Transverse colon (tissue), 4 donors: Measurements from ENCODE around the gene SSC5D. TPM values are rescaled to one million over a fixed set of nuclear protein-coding genes. Genes with fewer than 3 reads are reported as not detected.
"Not testable (repeated sequence)": the region's sequence is repeated elsewhere in the genome, so short reads cannot be mapped to it uniquely, and the experiment has no call there.

Source experiments
- DNase-seq: peaks from one replicate; pipeline ENCODE4 v3.0.0-alpha.2; 2019
- H3K27ac ChIP-seq, 4 donors: fragments of 200-600 bp; sonication (generic); 2 replicates each; pipeline ENCODE4 v1.5.1; 2016 to 2018; ENCODE audit warnings: inconsistent platforms in 4 of 4
- H3K27me3 ChIP-seq: fragments of 200-600 bp; sonication (generic); 2 replicates; pipeline ENCODE4 v1.5.1; 2017; ENCODE audit warnings: inconsistent platforms
- H3K36me3 ChIP-seq, 4 donors: fragments of 200-600 bp; sonication (generic); 2 replicates each; pipeline ENCODE4 v1.5.1; 2017 to 2019; ENCODE audit warnings: inconsistent platforms in 4 of 4
- H3K4me1 ChIP-seq, 4 donors: fragments of 200-600 bp; sonication (generic); 2 replicates each; pipeline ENCODE4 v1.5.1; 2017 to 2020; ENCODE audit warnings: inconsistent platforms in 4 of 4
- H3K4me3 ChIP-seq, 4 donors: fragments of 200-600 bp; sonication (generic); 1 replicate in 1 of 4; 2 replicates in 3 of 4; pipeline versions ENCODE4 v1.5.1 to v1.6.1; 2017 to 2019; ENCODE audit warnings: inconsistent platforms in 4 of 4
- H3K9me3 ChIP-seq, 2 donors: fragments of 200-600 bp; sonication (generic); 2 replicates each; pipeline ENCODE4 v1.5.1; 2017 to 2019; ENCODE audit warnings: inconsistent platforms in 2 of 2
- EP300 ChIP-seq: sonication (generic); formaldehyde crosslinking; IDR thresholded peaks from one replicate; pipeline ENCODE4 v1.6.1; 2017; ENCODE audit warnings: antibody characterized with exemption, low read depth
- POLR2A ChIP-seq: fragments of 450-650 bp; IDR thresholded peaks from one replicate; pipeline ENCODE4 v1.6.1; 2016; ENCODE audit warnings: antibody characterized with exemption, mild to moderate bottlenecking, moderate library complexity
- POLR2AphosphoS5 ChIP-seq, 3 donors: sonication (generic); formaldehyde crosslinking; IDR thresholded peaks; one replicate each; pipeline ENCODE4 v1.6.1; 2016; ENCODE audit warnings: antibody characterized with exemption in 3 of 3
- WGBS, 2 donors: methylation state at CpG; one replicate each; pipeline ENCODE4 v1.1.5; 2018; ENCODE audit warnings: low coverage in 1 of 2; 5-methylcytosine and 5-hydroxymethylcytosine counted together
- in situ Hi-C, 4 donors: fragments of 200-750 bp; cut with MboI; loops; one replicate each; pipeline versions ENCODE4 v1.15.0 to v1.15.1; 2017; ENCODE audit warnings: low sequenced_read_pairs in 3 of 4, low pct_ligation_motif_present in 1 of 4, low pct_unique_long_range_greater_than_20kb in 1 of 4
- intact Hi-C: fragments of 100-400 bp; cut with DNase I; formaldehyde crosslinking; loops from one replicate; pipeline ENCODE4 v1.15.1; 2023; ENCODE audit warnings: low total_unique reads
- total RNA-seq, 4 donors: library from RNA; depleted of rRNA; stranded (reverse); fragments of >200 nt; gene quantifications; one replicate each; pipeline ENCODE4 v1.1.0, GENCODE V29; 2016
- TF ChIP-seq, protein P1 (sequence below), 5 experiments: fragments of 200-600 bp in 3 of 5; fragments of 450-650 bp in 2 of 5; sonication (generic) in 3 of 5; IDR thresholded peaks; 1 replicate in 2 of 5; 2 replicates in 3 of 5; pipeline ENCODE4 v1.5.1; 2016 to 2017; ENCODE audit warnings: antibody characterized with exemption in 5 of 5, inconsistent platforms in 3 of 5, mild to moderate bottlenecking in 2 of 5, moderate library complexity in 1 of 5

Gene SSC5D
- total RNA-seq, 4 donors from 2014 or later, result 3.4 to 41.2 (median 11.1) TPM

DNA sequence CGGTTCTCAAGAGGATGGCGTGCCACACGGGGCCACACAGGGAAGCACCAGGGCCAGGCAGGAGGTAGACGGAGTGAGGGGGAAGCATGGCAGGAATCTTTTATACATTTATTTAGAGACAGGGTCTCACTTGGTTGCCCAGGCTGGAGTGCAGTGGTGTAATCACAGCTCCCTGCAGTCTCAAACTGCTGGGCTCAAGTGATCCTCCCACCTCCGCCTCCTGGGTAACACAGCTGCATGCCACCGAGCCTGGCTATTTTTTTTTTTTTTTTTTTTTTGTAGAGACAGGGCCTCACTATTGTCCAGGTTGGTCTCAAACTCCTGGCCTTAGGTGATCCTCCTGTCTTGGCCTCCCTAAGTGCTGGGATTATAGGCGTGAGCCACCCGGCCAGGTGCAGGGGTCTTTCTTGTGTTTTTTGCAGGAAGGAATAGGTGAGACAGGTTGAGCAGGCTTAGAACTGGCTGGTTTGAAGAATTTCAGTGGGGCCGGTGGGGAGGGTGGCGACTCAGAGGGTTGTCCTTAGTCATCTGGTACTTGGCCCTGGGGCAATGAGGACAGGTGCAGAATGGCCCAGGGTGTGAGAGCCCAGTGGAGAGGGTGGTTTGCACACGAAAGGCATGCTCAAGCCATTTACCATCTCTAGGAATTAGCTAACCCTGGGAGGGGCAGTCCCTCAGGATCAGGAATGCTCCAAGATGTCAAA lies 7.6 kb downstream of the SSC5D start:
- H3K4me1 ChIP-seq, result peaks cover 0 to 14% (median 2%) of the 10 kb centered on the region in 4 donors
- 33 to 74% methylated on average over 1 to 11 of the region's 11 CpGs for WGBS, 2 donors
- no peaks in the 10 kb centered on the region for H3K36me3 ChIP-seq
- H3K4me3 ChIP-seq, result no peak overlapping the region
- H3K27ac ChIP-seq, result no peak overlapping the region
- no peak for DNase-seq
- no peak for TF ChIP-seq POLR2A
- TF ChIP-seq EP300, result no peak
- no peak for TF ChIP-seq POLR2AphosphoS5 (IDR thresholded peaks at IDR 0.05)
- TF ChIP-seq, protein P1, sequence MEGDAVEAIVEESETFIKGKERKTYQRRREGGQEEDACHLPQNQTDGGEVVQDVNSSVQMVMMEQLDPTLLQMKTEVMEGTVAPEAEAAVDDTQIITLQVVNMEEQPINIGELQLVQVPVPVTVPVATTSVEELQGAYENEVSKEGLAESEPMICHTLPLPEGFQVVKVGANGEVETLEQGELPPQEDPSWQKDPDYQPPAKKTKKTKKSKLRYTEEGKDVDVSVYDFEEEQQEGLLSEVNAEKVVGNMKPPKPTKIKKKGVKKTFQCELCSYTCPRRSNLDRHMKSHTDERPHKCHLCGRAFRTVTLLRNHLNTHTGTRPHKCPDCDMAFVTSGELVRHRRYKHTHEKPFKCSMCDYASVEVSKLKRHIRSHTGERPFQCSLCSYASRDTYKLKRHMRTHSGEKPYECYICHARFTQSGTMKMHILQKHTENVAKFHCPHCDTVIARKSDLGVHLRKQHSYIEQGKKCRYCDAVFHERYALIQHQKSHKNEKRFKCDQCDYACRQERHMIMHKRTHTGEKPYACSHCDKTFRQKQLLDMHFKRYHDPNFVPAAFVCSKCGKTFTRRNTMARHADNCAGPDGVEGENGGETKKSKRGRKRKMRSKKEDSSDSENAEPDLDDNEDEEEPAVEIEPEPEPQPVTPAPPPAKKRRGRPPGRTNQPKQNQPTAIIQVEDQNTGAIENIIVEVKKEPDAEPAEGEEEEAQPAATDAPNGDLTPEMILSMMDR (IDR thresholded peaks at IDR 0.05), result no peak
- intact Hi-C loops, result no loop called here
- no peaks in the 10 kb centered on the region for H3K9me3 ChIP-seq
- in situ Hi-C loops, result loop anchor here in 1 of 4 donors (10.0 kb wide), 1 partner anchor 361 kb away; no protein-coding TSS in a partner anchor
- peaks cover 14% of the 10 kb centered on the region for H3K27me3 ChIP-seq

DNA sequence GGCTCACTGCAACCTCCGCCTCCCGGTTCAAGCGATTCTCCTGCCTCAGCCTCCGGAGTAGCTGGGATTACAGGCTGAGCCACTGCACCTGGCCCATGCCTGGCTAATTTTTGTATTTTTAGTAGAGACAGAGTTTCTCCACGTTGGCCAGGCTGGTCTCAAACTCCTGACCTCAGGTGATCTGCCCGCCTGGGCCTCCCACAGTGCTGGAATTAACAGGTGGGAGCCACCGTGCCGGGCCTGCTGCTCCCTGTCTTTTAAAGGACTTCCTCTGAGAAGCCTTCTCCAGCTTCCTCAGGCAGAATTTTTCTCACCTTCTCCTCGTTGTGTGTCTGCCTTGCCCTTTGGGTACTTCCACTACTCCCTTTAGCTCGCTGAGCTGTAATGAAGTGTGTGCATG lies 8.6 kb downstream of the SSC5D start:
- H3K4me1 ChIP-seq, intact Hi-C loops, H3K27ac ChIP-seq, H3K36me3 ChIP-seq, H3K4me3 ChIP-seq, H3K9me3 ChIP-seq, DNase-seq: not testable (repeated sequence)
- in situ Hi-C loops, result loop anchor here in 1 of 4 donors (10.0 kb wide), 1 partner anchor 362 kb away; no protein-coding TSS in a partner anchor
- H3K27me3 ChIP-seq, result peaks cover 14% of the 10 kb centered on the region
- WGBS, 2 donors, result 82 to 90% methylated on average over 2 to 10 of the region's 10 CpGs

DNA sequence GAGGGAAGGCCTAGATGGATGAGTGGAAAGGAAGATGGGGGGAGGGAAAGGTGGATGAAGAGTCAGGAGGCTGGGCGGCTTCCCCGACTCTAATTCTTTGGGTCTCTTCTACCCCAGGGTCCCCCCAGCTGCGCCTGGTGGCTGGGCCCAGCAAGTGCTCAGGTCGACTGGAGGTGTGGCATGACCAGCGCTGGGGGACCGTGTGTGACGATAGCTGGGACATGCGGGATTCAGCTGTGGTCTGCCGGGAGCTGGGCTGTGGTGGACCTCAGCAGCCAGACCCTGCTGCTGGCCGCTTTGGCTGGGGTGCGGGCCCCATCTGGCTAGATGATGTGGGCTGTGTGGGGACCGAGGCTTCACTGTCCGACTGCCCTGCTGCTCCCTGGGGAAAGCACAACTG lies 9.5 kb downstream of the SSC5D start:
- 77% methylated on average over 12 of the region's 13 CpGs; no CpG with 5 or more reads in 1 of the 2 donors for WGBS, 2 donors
- in situ Hi-C loops, result loop anchor here in 1 of 4 donors (10.0 kb wide), 1 partner anchor 363 kb away; no protein-coding TSS in a partner anchor
- Histone ChIP-seq H3K27me3 (peaks cover 7% of the 10 kb centered on the region), H3K36me3 (no peaks in the 10 kb centered on the region), H3K4me3 (no peak overlapping the region), H3K4me1 (no peaks in the 10 kb centered on the region), H3K9me3 (no peaks in the 10 kb centered on the region), H3K27ac (no peak overlapping the region)
- TF ChIP-seq POLR2AphosphoS5 (IDR thresholded peaks at IDR 0.05) (no peak), POLR2A (no peak), EP300 (no peak)
- TF ChIP-seq, protein P1 (IDR thresholded peaks at IDR 0.05), result no peak
- intact Hi-C loops, result no loop called here
- DNase-seq, result no peak

DNA sequence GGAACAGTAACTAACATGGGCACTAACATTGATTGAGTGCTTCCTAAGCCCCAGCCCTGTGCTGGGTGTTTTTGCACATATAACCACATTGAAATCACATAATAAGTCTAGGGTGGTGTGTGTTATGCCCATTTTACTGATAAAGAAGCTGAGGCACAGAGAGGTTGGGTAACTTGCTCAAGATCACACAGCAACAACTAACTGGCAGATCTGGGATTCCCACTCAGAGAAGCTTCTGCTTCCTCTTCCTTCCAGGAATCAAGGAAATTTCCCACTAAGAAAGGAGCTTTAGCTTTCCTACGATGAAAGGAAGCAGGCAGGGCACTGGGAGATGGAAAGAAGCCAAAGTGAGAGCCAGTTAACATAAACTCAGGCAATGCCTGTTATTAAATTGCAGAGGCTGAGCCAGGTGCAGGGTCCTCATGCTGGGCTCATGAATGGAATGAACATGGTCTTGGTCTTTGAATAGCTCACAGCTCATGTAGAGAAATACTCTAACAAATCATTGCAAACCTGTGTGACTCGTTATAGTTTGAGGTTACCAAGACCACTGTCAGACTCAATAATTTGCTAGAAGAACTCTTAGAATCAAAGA lies 10.1 kb downstream of the SSC5D start:
- DNase-seq, result no peak
- 30% methylated on average over 1 of the region's 2 CpGs; no CpG with 5 or more reads in 1 of the 2 donors for WGBS, 2 donors
- Histone ChIP-seq H3K9me3 (no peaks in the 10 kb centered on the region), H3K4me3 (no peak overlapping the region), H3K36me3 (no peaks in the 10 kb centered on the region), H3K27ac (no peak overlapping the region), H3K4me1 (peaks cover 0 to 2% (median under 1%) of the 10 kb centered on the region in 4 donors), H3K27me3 (peaks cover 4% of the 10 kb centered on the region)
- intact Hi-C loops, result no loop called here
- TF ChIP-seq POLR2AphosphoS5 (IDR thresholded peaks at IDR 0.05) (no peak), EP300 (no peak), POLR2A (no peak)
- TF ChIP-seq, protein P1 (IDR thresholded peaks at IDR 0.05), result no peak
- in situ Hi-C loops, result loop anchor here in 1 of 4 donors (10.0 kb wide), 1 partner anchor 364 kb away; no protein-coding TSS in a partner anchor
